Gastroesophageal sphincter (tissue), 3 donors: ENCODE results near the gene PURA.

Source experiments
- EP300 ChIP-seq: sonication (generic); formaldehyde crosslinking; IDR thresholded peaks from one replicate; pipeline ENCODE4 v1.6.1; 2017; ENCODE audit warnings: antibody characterized with exemption, mild to moderate bottlenecking
- POLR2AphosphoS5 ChIP-seq: sonication (generic); formaldehyde crosslinking; IDR thresholded peaks from one replicate; pipeline ENCODE4 v1.6.1; 2017; ENCODE audit warnings: antibody characterized with exemption
- TF ChIP-seq, protein P1 (sequence below), 4 experiments: fragments of 200-600 bp in 2 of 4; fragments of 450-650 bp in 2 of 4; sonication (generic) in 1 of 4; IDR thresholded peaks; one replicate each; pipeline ENCODE4 v1.5.1; 2017 to 2019; ENCODE audit warnings: antibody characterized with exemption in 4 of 4, mild to moderate bottlenecking in 2 of 4, moderate library complexity in 2 of 4

DNA sequence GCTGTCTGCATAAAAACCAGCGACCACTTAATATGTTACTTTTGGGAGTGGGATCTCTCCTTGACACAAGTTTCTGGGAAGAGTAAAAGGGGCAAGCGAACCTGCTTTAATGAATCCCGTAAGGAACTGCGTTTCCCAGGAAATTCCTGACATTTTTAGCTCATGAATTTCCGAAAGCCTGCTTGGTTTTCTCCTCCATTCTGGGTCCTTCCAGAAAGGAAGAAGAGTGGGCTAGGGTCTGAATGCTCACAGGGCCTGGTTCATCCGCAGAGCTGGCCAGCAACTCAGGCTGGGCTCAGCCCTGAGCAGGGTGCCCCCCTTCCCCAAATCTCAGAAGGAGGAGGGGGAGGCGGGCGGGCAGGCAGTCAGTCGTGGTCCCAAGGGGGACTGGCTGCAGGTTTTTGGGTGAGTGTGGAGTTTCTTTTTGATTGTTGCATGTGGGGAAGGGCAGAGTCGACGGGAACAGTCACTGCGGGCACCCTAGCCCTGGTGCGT, 1.2 kb upstream of the PURA start:
- TF ChIP-seq, protein P1, sequence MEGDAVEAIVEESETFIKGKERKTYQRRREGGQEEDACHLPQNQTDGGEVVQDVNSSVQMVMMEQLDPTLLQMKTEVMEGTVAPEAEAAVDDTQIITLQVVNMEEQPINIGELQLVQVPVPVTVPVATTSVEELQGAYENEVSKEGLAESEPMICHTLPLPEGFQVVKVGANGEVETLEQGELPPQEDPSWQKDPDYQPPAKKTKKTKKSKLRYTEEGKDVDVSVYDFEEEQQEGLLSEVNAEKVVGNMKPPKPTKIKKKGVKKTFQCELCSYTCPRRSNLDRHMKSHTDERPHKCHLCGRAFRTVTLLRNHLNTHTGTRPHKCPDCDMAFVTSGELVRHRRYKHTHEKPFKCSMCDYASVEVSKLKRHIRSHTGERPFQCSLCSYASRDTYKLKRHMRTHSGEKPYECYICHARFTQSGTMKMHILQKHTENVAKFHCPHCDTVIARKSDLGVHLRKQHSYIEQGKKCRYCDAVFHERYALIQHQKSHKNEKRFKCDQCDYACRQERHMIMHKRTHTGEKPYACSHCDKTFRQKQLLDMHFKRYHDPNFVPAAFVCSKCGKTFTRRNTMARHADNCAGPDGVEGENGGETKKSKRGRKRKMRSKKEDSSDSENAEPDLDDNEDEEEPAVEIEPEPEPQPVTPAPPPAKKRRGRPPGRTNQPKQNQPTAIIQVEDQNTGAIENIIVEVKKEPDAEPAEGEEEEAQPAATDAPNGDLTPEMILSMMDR (IDR thresholded peaks at IDR 0.05): no peak
- no peak for TF ChIP-seq EP300
- TF ChIP-seq POLR2AphosphoS5: no peak
